NCI-H748 treated with DMSO at 0.1 percent for 48 hours (cell line): Measurements from ENCODE around the gene ADCY6.

Experiments used
- DNase-seq: peaks from one replicate; lab custom pipeline; 2025; lab: John Stamatoyannopoulos, UW

ADCY6 gene

GRCh38 chr12:48788854-48789775 lies at the start of gene ADCY6:
ADCY6 (minus strand) TSS chr12:48789089; CDS start chr12:48783434, 5,655 bp downstream.
- DNase-seq: peak; percentile 27

DNA sequence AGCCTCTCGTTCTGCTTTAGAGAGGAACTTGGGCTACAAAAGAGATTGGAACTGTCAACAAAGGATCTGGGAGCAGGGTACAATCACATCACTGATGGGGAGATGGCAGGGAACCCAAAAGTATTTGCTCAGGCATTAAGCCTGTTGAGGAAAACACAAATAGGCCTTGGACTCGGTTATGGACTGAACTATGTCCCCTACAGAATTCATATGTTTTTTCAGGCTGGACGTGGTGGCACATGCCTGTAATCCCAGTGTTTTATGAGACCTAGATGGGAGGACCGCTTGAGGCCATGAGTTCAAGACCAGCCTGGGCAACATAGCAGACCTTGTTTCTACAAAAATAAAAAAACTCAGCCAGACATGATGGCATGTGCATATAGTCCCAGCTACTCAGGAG lies 49.2 kb upstream of the ADCY6 start:
- DNase-seq: no peak

DNA sequence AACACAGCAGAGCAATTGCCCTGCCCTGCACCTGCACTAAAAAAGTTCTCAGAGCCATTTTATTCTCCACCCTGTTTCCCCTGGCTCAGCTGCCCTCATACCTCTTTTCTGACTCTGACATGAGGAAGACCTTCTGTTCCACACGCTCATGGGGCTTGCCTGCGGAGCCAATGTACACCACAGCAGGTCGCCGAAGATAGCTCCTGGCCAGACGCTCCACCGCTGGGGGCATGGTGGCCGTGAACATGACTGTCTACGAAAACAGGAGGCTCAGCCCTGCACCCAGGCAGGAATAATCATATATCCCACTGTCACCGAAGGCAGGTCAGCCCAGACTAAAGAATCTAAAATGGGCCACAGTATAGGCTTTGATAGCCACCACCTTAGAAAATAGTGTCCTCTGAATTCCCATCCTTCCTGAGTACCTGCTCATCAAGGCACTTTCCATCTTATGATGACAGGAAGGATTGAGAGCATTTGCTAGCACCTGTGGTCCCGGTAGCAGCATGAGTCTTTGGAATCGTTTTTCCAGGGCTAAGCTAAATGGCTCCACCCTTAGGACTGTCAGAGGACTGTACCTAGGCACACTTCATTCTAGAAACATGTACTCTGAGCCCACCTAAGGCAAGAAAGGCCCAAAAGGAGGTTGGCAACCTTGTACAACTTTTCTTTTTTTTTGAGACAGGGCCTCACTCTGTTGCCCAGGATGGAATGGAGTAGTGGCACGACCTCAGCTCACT lies 43.6 kb upstream of the ADCY6 start:
- no peak for DNase-seq

GRCh38 chr12:48831257-48831656 lies 42.4 kb upstream of the ADCY6 start:
- no peak for DNase-seq

DNA sequence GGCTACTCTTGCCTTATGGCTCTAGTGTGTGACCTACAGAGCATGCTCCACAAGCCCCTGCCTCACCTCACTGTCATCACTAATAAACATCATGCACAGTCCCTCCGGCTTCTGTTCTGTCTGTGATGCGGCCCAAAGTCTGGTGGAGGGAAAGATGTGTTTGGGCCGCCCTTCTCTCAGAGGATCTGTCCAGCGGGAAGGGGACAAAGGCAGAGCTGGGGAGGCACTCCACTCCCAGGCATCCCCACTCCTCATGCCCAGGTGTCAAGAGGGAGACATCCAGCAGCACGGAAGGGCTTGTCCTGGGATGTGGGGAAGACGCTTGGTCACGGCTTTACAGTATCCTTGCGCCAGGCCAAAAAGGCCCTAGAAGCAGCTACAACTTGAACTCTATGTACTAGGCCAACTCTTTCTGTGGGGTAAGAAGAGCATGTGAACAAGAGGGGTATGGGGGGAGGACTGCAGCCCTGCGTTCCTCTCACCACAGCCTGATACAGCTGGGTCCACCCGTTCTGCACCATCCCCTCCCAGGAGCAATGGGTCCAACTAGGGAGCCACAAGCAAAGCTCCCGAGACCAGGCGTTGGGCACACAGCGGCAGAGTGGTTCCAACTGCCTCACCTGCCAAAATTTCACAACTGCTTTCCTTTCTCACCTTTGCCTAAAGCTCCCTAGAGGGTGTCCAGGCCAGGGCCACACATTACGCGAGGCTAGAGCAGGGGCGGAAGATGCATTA lies 40.1 kb upstream of the ADCY6 start:
- no peak for DNase-seq

DNA sequence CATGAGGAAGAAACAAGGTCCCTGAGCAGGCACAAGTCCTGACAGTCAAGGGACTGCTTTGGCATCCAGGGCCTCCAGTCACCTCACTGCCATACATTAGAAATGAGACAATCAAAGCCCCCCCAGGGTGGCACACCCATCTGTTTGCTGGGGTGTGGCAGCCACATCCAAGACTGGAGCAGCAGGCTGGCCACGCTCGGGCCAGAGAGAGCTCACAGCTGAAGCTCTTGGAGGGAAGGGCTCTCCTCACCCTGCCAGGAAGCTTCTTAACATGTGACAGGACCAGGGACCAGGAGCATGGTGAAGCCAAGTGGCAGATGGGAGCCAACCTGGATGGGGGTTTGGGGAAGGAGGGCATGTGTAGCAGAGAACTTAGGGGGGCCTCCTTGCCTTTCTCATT lies 39.4 kb upstream of the ADCY6 start:
- DNase-seq: no peak

DNA sequence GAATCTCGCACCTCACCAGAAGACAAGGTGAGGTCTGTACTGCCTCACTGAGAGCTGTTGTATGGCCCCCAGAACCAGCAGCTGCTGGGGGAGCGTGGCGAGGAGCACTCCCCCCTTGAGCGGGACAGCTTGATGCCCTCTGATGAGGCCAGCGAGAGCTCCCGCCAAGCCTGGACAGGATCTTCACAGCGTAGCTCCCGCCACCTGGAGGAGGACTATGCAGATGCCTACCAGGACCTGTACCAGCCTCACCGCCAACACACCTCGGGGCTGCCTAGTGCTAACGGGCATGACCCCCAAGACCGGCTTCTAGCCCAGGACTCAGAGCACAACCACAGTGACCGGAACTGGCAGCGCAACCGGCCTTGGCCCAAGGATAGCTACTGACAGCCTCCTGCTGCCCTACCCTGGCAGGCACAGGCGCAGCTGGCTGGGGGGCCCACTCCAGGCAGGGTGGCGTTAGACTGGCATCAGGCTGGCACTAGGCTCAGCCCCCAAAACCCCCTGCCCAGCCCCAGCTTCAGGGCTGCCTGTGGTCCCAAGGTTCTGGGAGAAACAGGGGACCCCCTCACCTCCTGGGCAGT lies 38.7 kb upstream of the ADCY6 start:
- DNase-seq: no peak

DNA sequence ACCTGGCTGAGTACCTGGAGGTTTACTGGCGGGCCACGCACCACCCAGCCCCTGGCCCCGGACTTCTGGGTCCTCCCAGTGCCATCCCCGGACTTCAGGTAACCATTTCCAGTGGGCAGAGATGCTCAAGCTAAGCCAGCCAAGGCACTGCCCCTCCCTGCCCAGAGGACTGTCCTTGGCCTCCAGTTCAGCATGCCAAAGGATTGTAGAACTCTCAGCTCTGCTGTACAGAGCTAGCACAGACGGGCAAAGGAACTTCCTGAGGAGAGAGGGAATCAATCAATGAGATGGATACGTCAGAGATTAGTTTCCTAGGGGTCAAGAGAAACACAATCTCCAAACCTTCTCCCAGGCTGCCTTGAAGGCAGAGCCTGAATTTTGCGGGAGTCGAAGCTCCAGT lies 38.1 kb upstream of the ADCY6 start:
- DNase-seq: no peak

GRCh38 chr12:48826209-48826855 lies 37.4 kb upstream of the ADCY6 start:
- DNase-seq: no peak

DNA sequence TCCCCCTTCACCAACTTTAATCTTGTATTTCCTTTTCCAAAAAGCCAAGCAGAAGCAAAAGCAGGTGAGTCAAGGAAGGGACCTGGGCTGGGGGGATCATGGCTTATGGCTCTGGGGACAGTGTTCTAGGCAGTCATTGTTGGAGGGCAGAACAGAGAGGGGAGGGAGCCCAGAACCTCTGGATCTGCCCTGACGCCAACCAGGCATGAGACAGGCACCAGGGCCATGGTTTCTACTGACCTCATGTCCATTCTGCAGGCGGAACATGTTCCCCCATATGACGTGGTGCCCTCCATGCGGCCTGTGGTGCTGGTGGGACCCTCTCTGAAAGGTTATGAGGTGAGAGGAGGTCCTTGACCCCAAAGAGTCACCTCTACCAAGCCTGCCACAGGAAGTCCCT lies 36.0 kb upstream of the ADCY6 start:
- DNase-seq: no peak

GRCh38 chr12:48824112-48824511 lies 35.2 kb upstream of the ADCY6 start:
- no peak for DNase-seq

DNA sequence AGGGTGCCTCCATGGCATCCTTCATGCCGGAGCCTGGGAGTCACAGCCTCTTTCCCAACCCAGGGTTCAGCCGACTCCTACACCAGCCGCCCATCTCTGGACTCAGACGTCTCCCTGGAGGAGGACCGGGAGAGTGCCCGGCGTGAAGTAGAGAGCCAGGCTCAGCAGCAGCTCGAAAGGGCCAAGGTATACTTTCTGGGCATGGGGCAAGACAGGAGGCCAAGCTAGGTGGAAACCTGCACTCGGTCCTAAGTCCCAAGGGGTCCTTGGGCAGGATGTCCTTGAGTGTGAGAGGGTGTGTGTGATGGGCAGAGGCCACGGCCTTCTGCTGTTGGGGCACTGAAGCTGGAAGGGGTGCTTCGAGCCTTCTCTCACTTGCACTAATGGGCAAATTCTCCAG lies 34.4 kb upstream of the ADCY6 start:
- no peak for DNase-seq

- DNase-seq: no peak
These were observed 33.8 kb upstream of the ADCY6 start for GRCh38 chr12:48822711-48823110.

GRCh38 chr12:48822139-48822538 lies 33.2 kb upstream of the ADCY6 start:
- DNase-seq: no peak

DNA sequence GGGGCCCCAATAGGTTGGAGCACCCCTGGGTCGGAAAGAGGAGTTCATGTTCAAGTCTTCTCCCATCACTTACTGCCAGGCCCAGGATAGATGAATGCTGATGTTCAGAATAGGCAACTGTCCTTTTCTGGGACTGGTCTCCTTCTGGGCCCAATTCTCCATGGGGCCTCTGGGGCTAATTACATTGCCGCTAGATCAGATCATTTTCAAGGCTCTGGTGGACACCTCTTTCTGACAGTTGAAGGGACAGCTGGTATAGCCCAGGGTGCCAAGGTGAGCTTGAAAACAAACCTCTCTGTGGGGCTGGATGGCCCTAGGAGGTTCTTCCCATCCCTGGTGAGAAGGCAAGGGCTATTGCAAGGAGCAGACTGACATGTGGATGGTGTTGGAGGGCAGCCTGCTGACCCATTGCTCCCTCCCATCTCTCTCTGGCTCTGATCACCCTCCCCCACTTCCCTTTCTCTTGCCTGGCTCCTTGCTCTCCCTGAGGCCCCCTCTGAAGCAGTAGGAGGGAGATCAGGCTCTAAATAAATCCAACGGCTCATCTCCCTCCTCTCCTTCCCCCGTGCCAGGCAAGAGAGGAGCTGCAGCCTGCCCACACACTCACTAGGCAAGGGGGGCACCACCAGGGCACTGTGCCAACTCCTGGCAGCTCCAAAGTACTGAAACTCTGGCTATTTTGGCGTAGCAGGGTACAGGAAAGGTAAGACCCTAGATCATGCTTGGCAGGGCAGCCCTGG lies 31.3 kb upstream of the ADCY6 start:
- no peak for DNase-seq

GRCh38 chr12:48818831-48819590 lies 30.1 kb upstream of the ADCY6 start:
- DNase-seq: no peak

GRCh38 chr12:48817873-48818830 lies 29.3 kb upstream of the ADCY6 start, which contains the start of gene CACNB3:
CACNB3 (plus strand) TSS chr12:48818496; CDS start chr12:48818930, 434 bp downstream.
- peak; percentile 66 for DNase-seq

DNA sequence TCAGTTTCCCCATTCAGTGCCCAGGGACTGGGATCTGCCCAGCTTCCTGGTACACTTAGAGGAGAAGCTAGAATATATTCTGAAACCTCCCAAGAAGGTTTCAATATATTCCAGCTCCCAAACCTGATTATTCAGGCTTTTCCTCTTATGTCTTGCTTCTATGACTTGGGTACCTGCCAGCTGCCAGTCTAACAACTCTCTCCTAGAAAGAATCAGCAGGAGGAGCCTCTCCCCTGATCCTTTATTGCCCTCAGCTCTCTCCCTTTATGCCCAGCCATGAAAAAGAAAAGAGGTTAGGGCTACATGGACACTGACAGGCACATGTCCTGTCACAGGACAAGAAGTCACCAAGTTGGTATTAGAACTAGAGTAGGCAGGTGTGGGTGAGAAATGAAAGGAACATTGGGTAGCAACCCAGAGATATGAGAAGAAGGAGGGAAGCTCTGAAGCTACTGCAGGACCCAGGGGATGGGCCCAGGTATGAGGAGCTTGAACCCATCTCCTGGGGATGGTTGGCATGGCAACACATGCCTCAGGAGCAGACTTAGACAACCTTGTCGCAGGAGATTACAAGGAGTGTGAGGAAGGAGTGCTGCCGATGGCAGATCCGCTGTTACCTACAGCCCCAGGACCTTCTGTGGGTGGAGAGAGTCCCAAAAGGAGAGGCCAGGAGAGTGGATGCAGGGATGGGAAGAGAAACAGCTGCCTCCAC lies 27.4 kb upstream of the ADCY6 start:
- DNase-seq: no peak
